CD14-positive monocyte (primary cell): ENCODE results near the gene RALGAPA2. TPM values are rescaled to one million over a fixed set of nuclear protein-coding genes. Genes with fewer than 3 reads are reported as not detected.
A peak's percentile ranks its signal among the peaks of the same experiment; 100 is the strongest.

ENCODE experiments used
- DNase-seq, 3 donors: peaks; one replicate each; pipeline ENCODE4 v3.0.0-alpha.2; 2011 to 2022
- H2AFZ ChIP-seq: 2 replicates; pipeline ENCODE4 v1.6.0; 2012; ENCODE audit warnings: mild to moderate bottlenecking, low read depth, low read length, inconsistent platforms; ENCODE audit not compliant: insufficient read depth, poor library complexity, severe bottlenecking
- H3K27ac ChIP-seq, 2 donors: 1 replicate in 1 of 2; 2 replicates in 1 of 2; pipeline ENCODE4 v1.5.1; 2012 to 2013; ENCODE audit warnings: low read length in 2 of 2, control low read depth in 1 of 2, inconsistent platforms in 1 of 2, low read depth in 1 of 2, mild to moderate bottlenecking in 1 of 2
- H3K27me3 ChIP-seq, 2 donors: one replicate each; pipeline versions ENCODE4 v1.6.0 to v1.6.1; 2011 to 2013; ENCODE audit warnings: low read length in 2 of 2; ENCODE audit not compliant: control insufficient read depth in 2 of 2, insufficient read depth in 2 of 2
- H3K36me3 ChIP-seq, 2 donors: replicated peaks in 1 of 2; 1 replicate in 1 of 2; 2 replicates in 1 of 2; pipeline versions ENCODE4 v1.5.1 to v1.6.1; 2012 to 2013; ENCODE audit warnings: low read length in 2 of 2, control low read depth in 1 of 2, inconsistent platforms in 1 of 2, mild to moderate bottlenecking in 1 of 2; ENCODE audit not compliant: insufficient read depth in 2 of 2, control insufficient read depth in 1 of 2
- H3K4me1 ChIP-seq, 2 donors: 1 replicate in 1 of 2; 2 replicates in 1 of 2; pipeline versions ENCODE4 v1.5.1 to v1.6.1; 2012 to 2013; ENCODE audit warnings: low read length in 2 of 2, control low read depth in 1 of 2, inconsistent platforms in 1 of 2, mild to moderate bottlenecking in 1 of 2, moderate library complexity in 1 of 2; ENCODE audit not compliant: insufficient read depth in 2 of 2, control insufficient read depth in 1 of 2
- H3K4me2 ChIP-seq: replicated peaks from 2 replicates; pipeline ENCODE3; 2012; ENCODE audit warnings: low read length, moderate library complexity, mild to moderate bottlenecking; ENCODE audit not compliant: poor library complexity, severe bottlenecking; ENCODE audit errors: extremely low read depth
- H3K4me3 ChIP-seq, 3 experiments: fragments of 200-600 bp in 1 of 3; sonication (generic) in 1 of 3; replicated peaks in 1 of 3; 1 replicate in 2 of 3; 2 replicates in 1 of 3; pipeline ENCODE4 v1.5.1; 2011 to 2013; ENCODE audit warnings: low read length in 3 of 3, mild to moderate bottlenecking in 3 of 3, control low read depth in 2 of 3, low read depth in 2 of 3, inconsistent platforms in 1 of 3, moderate library complexity in 1 of 3
- H3K79me2 ChIP-seq: 2 replicates; pipeline ENCODE4 v1.6.0; 2012; ENCODE audit warnings: mild to moderate bottlenecking, control low read depth, inconsistent platforms, low read length, moderate library complexity; ENCODE audit not compliant: insufficient read depth
- H3K9ac ChIP-seq: 2 replicates; pipeline ENCODE4 v1.6.0; 2017; ENCODE audit warnings: low read length, mild to moderate bottlenecking; ENCODE audit not compliant: insufficient read depth, poor library complexity, severe bottlenecking
- H3K9me3 ChIP-seq, 2 donors: replicated peaks in 1 of 2; 1 replicate in 1 of 2; 2 replicates in 1 of 2; pipeline versions ENCODE4 v1.5.1 to v1.6.1; 2012 to 2013; ENCODE audit warnings: low read length in 2 of 2, control low read depth in 1 of 2; ENCODE audit not compliant: control insufficient read depth in 1 of 2, insufficient read depth in 1 of 2
- H4K20me1 ChIP-seq: 2 replicates; pipeline ENCODE4 v1.6.0; 2012; ENCODE audit warnings: mild to moderate bottlenecking, low read length, control low read depth, moderate library complexity; ENCODE audit not compliant: insufficient read depth
- H3K27ac Mint-ChIP-seq, 7 donors: one replicate each; pipeline ENCODE4 v1.8.0; 2020; ENCODE audit warnings: mild to moderate bottlenecking in 7 of 7, mixed read lengths in 7 of 7, moderate library complexity in 6 of 7, inconsistent platforms in 2 of 7
- H3K27me3 Mint-ChIP-seq, 3 donors: one replicate each; pipeline ENCODE4 v1.8.0; 2021 to 2022; ENCODE audit warnings: low read depth in 3 of 3, mild to moderate bottlenecking in 3 of 3, mixed read lengths in 3 of 3, moderate library complexity in 3 of 3, inconsistent platforms in 1 of 3
- H3K36me3 Mint-ChIP-seq, 2 donors: one replicate each; pipeline ENCODE4 v1.8.0; 2020; ENCODE audit warnings: mixed read lengths in 2 of 2, inconsistent platforms in 1 of 2, mild to moderate bottlenecking in 1 of 2
- H3K4me1 Mint-ChIP-seq: one replicate; pipeline ENCODE4 v1.8.0; 2020; ENCODE audit warnings: mild to moderate bottlenecking, mixed read lengths
- H3K4me3 Mint-ChIP-seq, 2 donors: one replicate each; pipeline ENCODE4 v1.8.0; 2020; ENCODE audit warnings: mild to moderate bottlenecking in 2 of 2, mixed read lengths in 2 of 2, moderate library complexity in 1 of 2
- H3K9me3 Mint-ChIP-seq, 7 donors: one replicate each; pipeline ENCODE4 v1.8.0; 2020 to 2022; ENCODE audit warnings: mixed read lengths in 7 of 7, mild to moderate bottlenecking in 6 of 7, moderate library complexity in 6 of 7, inconsistent platforms in 2 of 7
- CTCF ChIP-seq: fragments of 200-600 bp; IDR thresholded peaks from one replicate; pipeline ENCODE4 v1.8.0; 2022; ENCODE audit warnings: antibody characterized with exemption, mild to moderate bottlenecking
- WGBS: methylation state at CpG from one replicate; pipeline ENCODE4 v1.1.5; 2013; ENCODE audit warnings: missing lambda C conversion rate; ENCODE audit not compliant: insufficient coverage; 5-methylcytosine and 5-hydroxymethylcytosine counted together
- intact Hi-C, 2 donors: fragments of 100-400 bp; cut with micrococcal nuclease; formaldehyde crosslinking; loops; one replicate each; pipeline versions ENCODE4 v1.15.0 to v1.15.1; 2023
- polyA plus RNA-seq, 3 donors: library from polyadenylated mRNA; depleted of rRNA in 1 of 3; unstranded in 2 of 3; stranded (reverse) in 1 of 3; fragments of 300-500 nt in 2 of 3; fragments of >200 nt in 1 of 3; fragmentation: Illumina TruSeq in 2 of 3; gene quantifications; 1 replicate in 2 of 3; 2 replicates in 1 of 3; pipeline ENCODE4 v1.2.3, GENCODE V29; 2012 to 2021

RALGAPA2 gene
- polyA plus RNA-seq, 3 donors, result 6.2 to 13.0 (median 8.9) TPM

GRCh38 chr20:20428067-20428466, 284.4 kb downstream of the RALGAPA2 start:
- H3K9ac ChIP-seq, result no peak overlapping the region
- Mint-ChIP-seq H3K27ac (no peak overlapping the region), H3K9me3 (no peaks in the 10 kb centered on the region), H3K27me3 (peaks cover 0 to 2% (median 0%) of the 10 kb centered on the region in 3 donors), H3K4me1 (peaks cover 2% of the 10 kb centered on the region), H3K36me3 (peaks cover 56 to 68% of the 10 kb centered on the region in 2 donors), H3K4me3 (no peak overlapping the region)
- no peak overlapping the region for H3K4me3 ChIP-seq
- DNase-seq, result no peak
- no peak overlapping the region for H3K27ac ChIP-seq
- H4K20me1 ChIP-seq, result peaks cover 3% of the 10 kb centered on the region
- intact Hi-C loops, result no loop called here
- no peak overlapping the region for H2AFZ ChIP-seq
- no CpG with 5 or more reads among the region's 3 CpGs for WGBS
- no peaks in the 10 kb centered on the region for H3K9me3 ChIP-seq
- no peak overlapping the region for H3K4me2 ChIP-seq
- peaks cover 3 to 47% of the 10 kb centered on the region in 2 donors for H3K36me3 ChIP-seq
- no peaks in the 10 kb centered on the region for H3K4me1 ChIP-seq
- no peaks in the 10 kb centered on the region for H3K27me3 ChIP-seq
- no peaks in the 10 kb centered on the region for H3K79me2 ChIP-seq
- no peak for TF ChIP-seq CTCF

GRCh38 chr20:20427227-20427864, 285.1 kb downstream of the RALGAPA2 start:
- WGBS, result 95% methylated on average over 11 of the region's 11 CpGs
- TF ChIP-seq CTCF, result no peak
- no peak overlapping the region for H3K4me2 ChIP-seq
- no peak overlapping the region for H3K9ac ChIP-seq
- peaks cover 59 to 70% of the 10 kb centered on the region in 2 donors for H3K36me3 Mint-ChIP-seq
- no peaks in the 10 kb centered on the region for H3K9me3 Mint-ChIP-seq
- H3K36me3 ChIP-seq, result peaks cover 3 to 53% of the 10 kb centered on the region in 2 donors
- no peak for DNase-seq
- H2AFZ ChIP-seq, result no peak overlapping the region
- H3K4me3 ChIP-seq, result no peak overlapping the region
- H3K27ac Mint-ChIP-seq, result peak overlapping the region in 1 of 7 donors; percentile 85
- no peaks in the 10 kb centered on the region for H3K4me1 Mint-ChIP-seq
- intact Hi-C loops, result no loop called here
- H3K27ac ChIP-seq, result no peak overlapping the region
- H3K27me3 Mint-ChIP-seq, result peaks cover 0 to 2% (median 0%) of the 10 kb centered on the region in 3 donors
- H3K79me2 ChIP-seq, result no peaks in the 10 kb centered on the region
- H3K27me3 ChIP-seq, result no peaks in the 10 kb centered on the region
- H3K9me3 ChIP-seq, result no peaks in the 10 kb centered on the region
- no peak overlapping the region for H3K4me3 Mint-ChIP-seq
- H4K20me1 ChIP-seq, result peaks cover 3% of the 10 kb centered on the region
- no peaks in the 10 kb centered on the region for H3K4me1 ChIP-seq
